ENCODE data around the gene SNX5. TPM values are rescaled to one million over a fixed set of nuclear protein-coding genes. Genes with fewer than 3 reads are reported as not detected.

SNX5 gene
- 39.9 TPM for total RNA-seq
- long read RNA-seq, transcript SNX5-201 (13 exons, 2,270 nt) = major isoform, 122 of 145 reads
- long read RNA-seq, partial matches to known transcripts = 10 of 145 reads
- long read RNA-seq, other reads (novel, unspliced or antisense) = 12 of 145 reads

- intact Hi-C loops (cut with DNase I) = no loop called here
- DNase-seq (peak; percentile 100), ATAC-seq (ENCODE audit: poor library complexity) (peak; percentile 95)
Observed at GRCh38 chr20:17968366-17969277, at the start of gene SNX5, which contains the start of gene MGME1. TSS of gene SNX5 (minus strand) at chr20:17968794. CDS start at chr20:17968425, 369 bp downstream. TSS of gene MGME1 (plus strand) at chr20:17969018. CDS start at chr20:17969860, 842 bp downstream.

- no peak for DNase-seq
- ATAC-seq (ENCODE audit: poor library complexity) = no peak
- intact Hi-C loops (cut with DNase I) = no loop called here
Observed at GRCh38 chr20:18018100-18018499, 49.5 kb upstream of the SNX5 start.

GRCh38 chr20:18016772-18017171 is 48.2 kb upstream of the SNX5 start:
- intact Hi-C loops (cut with DNase I) = no loop called here
- DNase-seq = no peak
- no peak for ATAC-seq (ENCODE audit: poor library complexity)

- ATAC-seq (ENCODE audit: poor library complexity) (no peak), DNase-seq (no peak)
- intact Hi-C loops (cut with DNase I) = no loop called here
Observed at GRCh38 chr20:18014411-18014810, 45.8 kb upstream of the SNX5 start.

GRCh38 chr20:18012901-18013300 is 44.3 kb upstream of the SNX5 start:
- intact Hi-C loops (cut with DNase I) = no loop called here
- ATAC-seq (ENCODE audit: poor library complexity) (no peak), DNase-seq (no peak)

GRCh38 chr20:18011951-18012645 is 43.5 kb upstream of the SNX5 start:
- DNase-seq = no peak
- no peak for ATAC-seq (ENCODE audit: poor library complexity)
- intact Hi-C loops (cut with DNase I) = no loop called here

- intact Hi-C loops (cut with DNase I) = no loop called here
- no peak for ATAC-seq (ENCODE audit: poor library complexity)
Observed at GRCh38 chr20:18011482-18011881, 42.9 kb upstream of the SNX5 start.

GRCh38 chr20:18009116-18009515 is 40.5 kb upstream of the SNX5 start:
- no peak for DNase-seq
- intact Hi-C loops (cut with DNase I) = no loop called here
- no peak for ATAC-seq (ENCODE audit: poor library complexity)

More at GRCh38 chr20:18011482-18011881, 42.9 kb upstream of the SNX5 start:
- DNase-seq = no peak

GRCh38 chr20:18007534-18008292 is 39.1 kb upstream of the SNX5 start:
- ATAC-seq (ENCODE audit: poor library complexity) (peak; percentile 41), DNase-seq (peak; percentile 59)
- intact Hi-C loops (cut with DNase I) = no loop called here

- intact Hi-C loops (cut with DNase I) = no loop called here
- ATAC-seq (ENCODE audit: poor library complexity) (no peak), DNase-seq (no peak)
Observed at GRCh38 chr20:18006684-18007083, 38.1 kb upstream of the SNX5 start.

- DNase-seq (no peak), ATAC-seq (ENCODE audit: poor library complexity) (no peak)
- intact Hi-C loops (cut with DNase I) = no loop called here
Observed at GRCh38 chr20:18005990-18006364, 37.4 kb upstream of the SNX5 start.

GRCh38 chr20:18005170-18005989 is 36.8 kb upstream of the SNX5 start:
- no peak for ATAC-seq (ENCODE audit: poor library complexity)
- no peak for DNase-seq
- intact Hi-C loops (cut with DNase I) = no loop called here

- ATAC-seq (ENCODE audit: poor library complexity) (no peak), DNase-seq (no peak)
- intact Hi-C loops (cut with DNase I) = no loop called here
Observed at GRCh38 chr20:18004384-18005031, 35.9 kb upstream of the SNX5 start.

GRCh38 chr20:18003897-18004296 is 35.3 kb upstream of the SNX5 start:
- ATAC-seq (ENCODE audit: poor library complexity) (no peak), DNase-seq (no peak)
- intact Hi-C loops (cut with DNase I) = no loop called here

- DNase-seq (peak; percentile 71), ATAC-seq (ENCODE audit: poor library complexity) (peak; percentile 92)
- intact Hi-C loops (cut with DNase I) = no loop called here
Observed at GRCh38 chr20:18001131-18001921, 32.7 kb upstream of the SNX5 start.

GRCh38 chr20:17999566-17999965 is 31.0 kb upstream of the SNX5 start:
- intact Hi-C loops (cut with DNase I) = loop anchor here (5.0 kb wide), 1 partner anchor 492 kb away; no protein-coding TSS in a partner anchor
- no peak for ATAC-seq (ENCODE audit: poor library complexity)
- DNase-seq = no peak

GRCh38 chr20:17998446-17998845 is 29.9 kb upstream of the SNX5 start:
- DNase-seq (no peak), ATAC-seq (ENCODE audit: poor library complexity) (no peak)
- intact Hi-C loops (cut with DNase I) = loop anchor here (5.0 kb wide), 1 partner anchor 491 kb away; no protein-coding TSS in a partner anchor

Data from Right ventricle myocardium superior (tissue), 1 donor.